OCI-LY1 (cell line): ENCODE results near the gene ZNF346.

Experiments used
- EZH2 ChIP-seq: fragments of 200-600 bp; sonication (generic), shearing (Covaris generic); IDR thresholded peaks from 2 replicates; pipeline ENCODE4 v1.8.0; 2017; ENCODE audit warnings: borderline replicate concordance, mixed run types, mild to moderate bottlenecking, antibody characterized with exemption, low read length, moderate library complexity, mixed read lengths
- TF ChIP-seq, protein P1 (sequence below): fragments of 200-600 bp; sonication (generic), shearing (Covaris generic); IDR thresholded peaks from 2 replicates; pipeline ENCODE4 v1.5.1; 2017; ENCODE audit warnings: mild to moderate bottlenecking, antibody characterized with exemption, low read length, moderate library complexity, mixed read lengths

DNA sequence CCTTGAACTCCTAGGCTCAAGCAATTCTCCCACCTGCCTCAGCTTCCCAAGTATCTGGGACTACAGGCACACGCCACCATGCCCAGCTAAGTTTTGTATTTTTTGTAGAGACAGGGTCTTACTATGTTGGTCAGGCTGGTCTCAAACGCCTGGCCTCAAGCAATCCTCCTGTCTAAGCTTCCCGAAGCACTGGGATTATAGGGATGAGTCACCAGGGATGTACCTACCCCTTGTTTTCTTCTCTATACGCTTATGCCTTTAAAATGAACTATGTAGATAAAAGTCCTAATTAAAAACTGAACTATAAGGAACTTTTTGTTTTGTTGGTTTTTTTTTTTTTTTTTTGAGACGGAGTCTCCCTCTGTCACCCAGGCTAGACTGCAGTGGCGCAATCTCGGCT lies 41.7 kb upstream of the ZNF346 start:
- TF ChIP-seq, protein P1, sequence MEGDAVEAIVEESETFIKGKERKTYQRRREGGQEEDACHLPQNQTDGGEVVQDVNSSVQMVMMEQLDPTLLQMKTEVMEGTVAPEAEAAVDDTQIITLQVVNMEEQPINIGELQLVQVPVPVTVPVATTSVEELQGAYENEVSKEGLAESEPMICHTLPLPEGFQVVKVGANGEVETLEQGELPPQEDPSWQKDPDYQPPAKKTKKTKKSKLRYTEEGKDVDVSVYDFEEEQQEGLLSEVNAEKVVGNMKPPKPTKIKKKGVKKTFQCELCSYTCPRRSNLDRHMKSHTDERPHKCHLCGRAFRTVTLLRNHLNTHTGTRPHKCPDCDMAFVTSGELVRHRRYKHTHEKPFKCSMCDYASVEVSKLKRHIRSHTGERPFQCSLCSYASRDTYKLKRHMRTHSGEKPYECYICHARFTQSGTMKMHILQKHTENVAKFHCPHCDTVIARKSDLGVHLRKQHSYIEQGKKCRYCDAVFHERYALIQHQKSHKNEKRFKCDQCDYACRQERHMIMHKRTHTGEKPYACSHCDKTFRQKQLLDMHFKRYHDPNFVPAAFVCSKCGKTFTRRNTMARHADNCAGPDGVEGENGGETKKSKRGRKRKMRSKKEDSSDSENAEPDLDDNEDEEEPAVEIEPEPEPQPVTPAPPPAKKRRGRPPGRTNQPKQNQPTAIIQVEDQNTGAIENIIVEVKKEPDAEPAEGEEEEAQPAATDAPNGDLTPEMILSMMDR = no peak
- TF ChIP-seq EZH2 = no peak
